DOHH2 (cell line): Measurements from ENCODE around the gene CIBAR2.

Source experiments
- EZH2phosphoT487 ChIP-seq: fragments of 200-600 bp; sonication (generic); IDR thresholded peaks from 2 replicates; pipeline ENCODE4 v1.6.1; 2017; ENCODE audit warnings: borderline replicate concordance, mild to moderate bottlenecking, antibody characterized with exemption, low read length, moderate library complexity, mixed read lengths
- TF ChIP-seq, protein P1 (sequence below): fragments of 200-600 bp; sonication (generic); IDR thresholded peaks from one replicate; pipeline ENCODE4 v1.5.1; 2014; ENCODE audit warnings: antibody characterized with exemption, mild to moderate bottlenecking, low read depth, low read length; ENCODE audit not compliant: poor library complexity, severe bottlenecking

GRCh38 chr16:85146532-85146797, 34.2 kb upstream of the CIBAR2 start:
- TF ChIP-seq, protein P1, sequence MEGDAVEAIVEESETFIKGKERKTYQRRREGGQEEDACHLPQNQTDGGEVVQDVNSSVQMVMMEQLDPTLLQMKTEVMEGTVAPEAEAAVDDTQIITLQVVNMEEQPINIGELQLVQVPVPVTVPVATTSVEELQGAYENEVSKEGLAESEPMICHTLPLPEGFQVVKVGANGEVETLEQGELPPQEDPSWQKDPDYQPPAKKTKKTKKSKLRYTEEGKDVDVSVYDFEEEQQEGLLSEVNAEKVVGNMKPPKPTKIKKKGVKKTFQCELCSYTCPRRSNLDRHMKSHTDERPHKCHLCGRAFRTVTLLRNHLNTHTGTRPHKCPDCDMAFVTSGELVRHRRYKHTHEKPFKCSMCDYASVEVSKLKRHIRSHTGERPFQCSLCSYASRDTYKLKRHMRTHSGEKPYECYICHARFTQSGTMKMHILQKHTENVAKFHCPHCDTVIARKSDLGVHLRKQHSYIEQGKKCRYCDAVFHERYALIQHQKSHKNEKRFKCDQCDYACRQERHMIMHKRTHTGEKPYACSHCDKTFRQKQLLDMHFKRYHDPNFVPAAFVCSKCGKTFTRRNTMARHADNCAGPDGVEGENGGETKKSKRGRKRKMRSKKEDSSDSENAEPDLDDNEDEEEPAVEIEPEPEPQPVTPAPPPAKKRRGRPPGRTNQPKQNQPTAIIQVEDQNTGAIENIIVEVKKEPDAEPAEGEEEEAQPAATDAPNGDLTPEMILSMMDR = no peak
- no peak for TF ChIP-seq EZH2phosphoT487
